ENCODE results near the gene APP. TPM values are rescaled to one million over a fixed set of nuclear protein-coding genes. Genes with fewer than 3 reads are reported as not detected.
"Not testable (repeated sequence)": the region's sequence is repeated elsewhere in the genome, so short reads cannot be mapped to it uniquely, and the experiment has no call there.

Gene APP
- total RNA-seq, 1 experiment from 2014 or later: 266 TPM

DNA sequence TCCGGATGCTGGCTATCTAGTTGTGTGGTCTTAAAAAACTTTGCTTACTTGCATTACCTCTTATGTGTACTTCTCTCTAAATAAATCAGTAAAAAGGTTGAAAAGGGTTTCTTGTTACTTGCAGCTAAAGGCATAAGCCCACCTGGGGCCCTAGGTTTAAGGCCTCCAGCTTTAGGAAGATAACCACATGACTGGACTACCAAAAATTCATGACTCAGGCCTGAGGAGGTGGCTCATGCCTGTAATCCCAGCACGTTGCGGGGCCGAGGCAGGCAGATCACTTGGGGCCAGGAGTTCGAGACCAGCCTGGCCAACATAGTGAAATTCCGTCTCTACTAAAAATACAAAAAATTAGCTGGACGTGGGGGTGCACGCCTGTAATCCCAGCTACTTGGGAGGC is 142.9 kb downstream of the APP start:
- Histone ChIP-seq H3K9ac (ENCODE audit: low read length) (no peak overlapping the region), H3K27ac (ENCODE audit: low read length) (no peak overlapping the region), H3K9me2 (replicated peaks; ENCODE audit: low read length) (no peaks in the 10 kb centered on the region), H4K20me1 (ENCODE audit: low read length) (0 out of 2 replicates have a peak, but pooled peaks cover 3% of the 10 kb centered on the region), H3K4me3 (ENCODE audit: low read length) (no peak overlapping the region), H3K4me1 (ENCODE audit: insufficient read depth, low read length) (no peaks in the 10 kb centered on the region), H2AFZ (ENCODE audit: low read length) (no peak overlapping the region), H3K4me2 (ENCODE audit: low read length) (no peak overlapping the region), H3F3A (ENCODE audit: low read length, unreplicated experiment) (no peaks in the 10 kb centered on the region), H3K9me3 (ENCODE audit: low read length) (no peaks in the 10 kb centered on the region), H3K79me2 (ENCODE audit: low read length) (peaks cover 26% of the 10 kb centered on the region; the same call in 1 of the 2 replicates), H3K36me3 (ENCODE audit: low read depth, low read length) (peaks cover 3% of the 10 kb centered on the region; the same call in 1 of the 2 replicates), H3K27me3 (ENCODE audit: low read length) (no peaks in the 10 kb centered on the region)
- TF ChIP-seq EZH2phosphoT487 (IDR thresholded peaks at IDR 0.05; ENCODE audit: borderline replicate concordance, low read length): no peak
- TF ChIP-seq CTCF (conservative IDR thresholded peaks at IDR 0.05; ENCODE audit: low read depth, low read length): no peak
- TF ChIP-seq EZH2 (IDR thresholded peaks at IDR 0.05; ENCODE audit: low read length, unreplicated experiment): no peak
- DNase-seq: no peak
- intact Hi-C loops (cut with micrococcal nuclease): no loop called here
- POLR2A ChIA-PET (ENCODE audit: unreplicated experiment): no interaction called here
- BruUV-seq (replicated peaks): no TSS peak
- ATAC-seq: no peak
- CTCF ChIA-PET: no interaction called here

DNA sequence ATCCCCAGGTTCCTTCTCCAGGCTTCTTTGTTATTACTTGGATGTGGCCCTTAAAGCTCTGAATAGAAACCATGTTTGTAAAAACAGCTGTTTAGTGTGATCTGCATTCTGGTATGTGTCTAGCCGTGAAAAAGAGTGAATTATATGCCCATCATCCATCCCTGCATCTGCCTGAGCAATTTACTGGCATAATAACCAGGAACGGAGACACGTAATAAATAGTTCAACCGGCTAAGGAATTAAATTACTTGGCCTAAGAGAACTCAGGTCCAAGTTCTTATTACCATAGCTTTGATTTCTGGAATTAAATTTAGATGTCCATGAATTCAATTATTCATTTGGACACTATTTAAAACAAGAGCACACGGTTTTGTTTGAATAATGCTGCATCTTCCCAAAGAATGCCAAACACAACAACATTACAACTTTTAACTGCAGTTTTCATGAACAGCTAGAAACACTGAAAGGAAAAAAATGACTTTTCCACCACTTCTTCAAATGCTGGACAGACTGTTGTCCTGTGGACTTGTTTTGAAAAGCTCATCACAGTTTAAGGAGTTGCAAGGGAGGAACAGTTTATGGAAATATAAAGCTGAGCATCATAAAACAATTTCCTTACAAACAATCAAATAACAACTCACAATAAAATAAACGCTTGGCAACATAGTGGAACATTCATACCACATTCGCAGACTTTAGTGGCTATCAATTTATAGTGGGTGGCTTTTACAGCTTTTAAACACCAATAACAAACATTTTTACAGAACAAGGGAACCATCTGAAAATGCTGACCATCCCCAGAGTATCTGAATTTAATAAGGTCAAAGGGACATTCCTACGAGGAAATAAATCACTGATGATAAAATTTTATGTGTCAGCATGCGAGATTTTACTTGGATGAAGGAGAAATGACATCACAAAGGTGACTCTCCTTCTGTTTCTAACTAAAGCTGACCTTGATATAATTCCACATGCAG is 144.7 kb downstream of the APP start:
- Histone ChIP-seq H4K20me1 (ENCODE audit: low read length) (0 out of 2 replicates have a peak, but pooled peaks cover 3% of the 10 kb centered on the region), H3K79me2 (ENCODE audit: low read length) (peaks cover 20% of the 10 kb centered on the region; the same call in 1 of the 2 replicates), H3K27me3 (ENCODE audit: low read length) (no peaks in the 10 kb centered on the region), H3K27ac (ENCODE audit: low read length) (no peak overlapping the region), H3K4me1 (ENCODE audit: insufficient read depth, low read length) (no peaks in the 10 kb centered on the region), H3K4me3 (ENCODE audit: low read length) (no peak overlapping the region), H3F3A (ENCODE audit: low read length, unreplicated experiment) (no peaks in the 10 kb centered on the region), H2AFZ (ENCODE audit: low read length) (no peak overlapping the region), H3K4me2 (ENCODE audit: low read length) (no peak overlapping the region), H3K9ac (ENCODE audit: low read length) (no peak overlapping the region), H3K9me2 (replicated peaks; ENCODE audit: low read length) (no peaks in the 10 kb centered on the region), H3K9me3 (ENCODE audit: low read length) (no peaks in the 10 kb centered on the region), H3K36me3 (ENCODE audit: low read depth, low read length) (peaks cover 8% of the 10 kb centered on the region)
- POLR2A ChIA-PET (ENCODE audit: unreplicated experiment): no interaction called here
- no peak for DNase-seq
- ATAC-seq: no peak
- no TSS peak for BruUV-seq (replicated peaks)
- no peak for TF ChIP-seq EZH2phosphoT487 (IDR thresholded peaks at IDR 0.05; ENCODE audit: borderline replicate concordance, low read length)
- TF ChIP-seq EZH2 (IDR thresholded peaks at IDR 0.05; ENCODE audit: low read length, unreplicated experiment): no peak
- no peak for TF ChIP-seq CTCF (conservative IDR thresholded peaks at IDR 0.05; ENCODE audit: low read depth, low read length)
- CTCF ChIA-PET: no interaction called here
- intact Hi-C loops (cut with micrococcal nuclease): no loop called here

DNA sequence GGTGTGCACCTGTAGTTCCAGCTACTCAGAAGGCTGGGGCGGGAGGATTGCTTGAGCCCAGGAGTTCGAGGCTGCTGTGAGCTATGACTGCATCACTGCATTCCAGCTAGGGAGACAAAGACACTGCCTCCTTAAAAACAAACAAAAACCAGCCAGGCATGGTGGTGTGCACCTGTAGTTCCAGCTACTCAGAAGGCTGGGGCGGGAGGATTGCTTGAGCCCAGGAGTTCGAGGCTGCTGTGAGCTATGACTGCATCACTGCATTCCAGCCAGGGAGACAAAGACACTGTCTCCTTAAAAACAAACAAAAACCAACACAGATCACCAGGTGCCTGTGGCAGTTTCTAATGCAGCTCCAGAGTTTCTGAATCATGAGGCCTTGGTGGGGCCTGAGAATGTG is 147.2 kb downstream of the APP start:
- intact Hi-C loops (cut with micrococcal nuclease); H3K4me2 ChIP-seq (ENCODE audit: low read length); H3K9me3 ChIP-seq (ENCODE audit: low read length); CTCF ChIA-PET; BruUV-seq (replicated peaks); H3K27me3 ChIP-seq (ENCODE audit: low read length); H3K9ac ChIP-seq (ENCODE audit: low read length); H3K4me1 ChIP-seq (ENCODE audit: insufficient read depth, low read length); H3F3A ChIP-seq (ENCODE audit: low read length, unreplicated experiment); H3K4me3 ChIP-seq (ENCODE audit: low read length); H2AFZ ChIP-seq (ENCODE audit: low read length); H3K9me2 ChIP-seq (replicated peaks; ENCODE audit: low read length); H4K20me1 ChIP-seq (ENCODE audit: low read length); H3K27ac ChIP-seq (ENCODE audit: low read length): not testable (repeated sequence)
- Histone ChIP-seq H3K79me2 (ENCODE audit: low read length) (peaks cover 14% of the 10 kb centered on the region; the same call in 1 of the 2 replicates), H3K36me3 (ENCODE audit: low read depth, low read length) (peaks cover 14% of the 10 kb centered on the region)
- ATAC-seq (peak; percentile 39), DNase-seq (peak; percentile 19)
- POLR2A ChIA-PET (ENCODE audit: unreplicated experiment): interaction anchor here (0.7 kb wide), 1 partner anchor 93 kb away, joined by 18 read pairs; no protein-coding TSS in a partner anchor

- H3K4me2 ChIP-seq (ENCODE audit: low read length); H3K4me1 ChIP-seq (ENCODE audit: insufficient read depth, low read length); H2AFZ ChIP-seq (ENCODE audit: low read length); H4K20me1 ChIP-seq (ENCODE audit: low read length); H3F3A ChIP-seq (ENCODE audit: low read length, unreplicated experiment); H3K27me3 ChIP-seq (ENCODE audit: low read length); H3K9ac ChIP-seq (ENCODE audit: low read length); H3K9me2 ChIP-seq (replicated peaks; ENCODE audit: low read length); H3K27ac ChIP-seq (ENCODE audit: low read length); H3K4me3 ChIP-seq (ENCODE audit: low read length); BruUV-seq (replicated peaks); CTCF ChIA-PET; H3K9me3 ChIP-seq (ENCODE audit: low read length); intact Hi-C loops (cut with micrococcal nuclease): not testable (repeated sequence)
- peak; percentile 66 for DNase-seq
- peak; percentile 28; the same call in 1 of the 2 replicates for ATAC-seq
- Histone ChIP-seq H3K36me3 (ENCODE audit: low read depth, low read length) (peaks cover 14% of the 10 kb centered on the region), H3K79me2 (ENCODE audit: low read length) (peaks cover 14% of the 10 kb centered on the region; the same call in 1 of the 2 replicates)
- POLR2A ChIA-PET (ENCODE audit: unreplicated experiment): interaction anchor here (0.7 kb wide), 1 partner anchor 94 kb away, joined by 18 read pairs; no protein-coding TSS in a partner anchor
Observed at GRCh38 chr21:26022598-26023337, 147.8 kb downstream of the APP start.

All from PC-3 (cell line).